Mammary epithelial cell (primary cell): Measurements from ENCODE around the gene BACH2.

Source experiments
- CTCF ChIP-seq, 2 donors: IDR thresholded peaks in 1 of 2; conservative IDR thresholded peaks in 1 of 2; 2 replicates each; pipeline ENCODE4 v1.5.1; 2011 to 2012; ENCODE audit warnings: inconsistent platforms in 2 of 2, low read length in 2 of 2, mild to moderate bottlenecking in 2 of 2, control low read depth in 1 of 2, low read depth in 1 of 2; ENCODE audit not compliant: insufficient read depth in 1 of 2; ENCODE audit errors: extremely low read depth in 1 of 2
- EZH2 ChIP-seq: IDR thresholded peaks from 2 replicates; pipeline ENCODE4 v1.6.1; 2012; ENCODE audit warnings: low read length, inconsistent platforms, borderline replicate concordance

GRCh38 chr6:89888138-89888514 lies 408.5 kb downstream of the BACH2 start:
- no peak for TF ChIP-seq EZH2
- no peak for TF ChIP-seq CTCF (conservative IDR thresholded peaks at IDR 0.05 in 1 of 2, IDR thresholded peaks at IDR 0.05 in 1 of 2; ENCODE audit: extremely low read depth in 1 of 2, insufficient read depth in 1 of 2, low read depth in 1 of 2, low read length in 2 of 2)
